Nephron progenitor cell (in vitro differentiated cells): ENCODE results near the gene PHACTR3.

Experiments used
- DNase-seq: peaks from one replicate; pipeline ENCODE4 v3.0.0; 2021
- H3K27ac Mint-ChIP-seq: 2 replicates; pipeline ENCODE4 v1.8.0; 2021; ENCODE audit warnings: mild to moderate bottlenecking, moderate library complexity, mixed read lengths
- H3K27me3 Mint-ChIP-seq: 2 replicates; pipeline ENCODE4 v1.8.0; 2021; ENCODE audit warnings: mild to moderate bottlenecking, low read depth, mixed read lengths; ENCODE audit not compliant: poor library complexity
- H3K36me3 Mint-ChIP-seq: 2 replicates; pipeline ENCODE4 v1.8.0; 2021; ENCODE audit warnings: low read depth, mixed read lengths
- H3K4me1 Mint-ChIP-seq: 2 replicates; pipeline ENCODE4 v1.8.0; 2021; ENCODE audit warnings: mixed read lengths
- H3K4me3 Mint-ChIP-seq: 2 replicates; pipeline ENCODE4 v1.8.0; 2021; ENCODE audit warnings: mild to moderate bottlenecking, moderate library complexity, mixed read lengths
- H3K9me3 Mint-ChIP-seq: 2 replicates; pipeline ENCODE4 v1.8.0; 2021; ENCODE audit warnings: mild to moderate bottlenecking, moderate library complexity, mixed read lengths
- CTCF ChIP-seq: fragments of 200-600 bp; sonication (generic); IDR thresholded peaks from 2 replicates; pipeline ENCODE4 v1.5.0; 2021; ENCODE audit warnings: antibody characterized with exemption

PHACTR3 gene

GRCh38 chr20:59756241-59756640 is 151.9 kb downstream of the PHACTR3 start:
- TF ChIP-seq CTCF: no peak
- DNase-seq: no peak
- H3K36me3 Mint-ChIP-seq: no peaks in the 10 kb centered on the region
- no peak overlapping the region for H3K4me3 Mint-ChIP-seq
- H3K27ac Mint-ChIP-seq: no peak overlapping the region
- no peaks in the 10 kb centered on the region for H3K4me1 Mint-ChIP-seq
- peaks cover 77% of the 10 kb centered on the region for H3K9me3 Mint-ChIP-seq
- peaks cover 31% of the 10 kb centered on the region for H3K27me3 Mint-ChIP-seq

- Mint-ChIP-seq H3K4me3 (no peak overlapping the region), H3K27ac (no peak overlapping the region), H3K27me3 (peaks cover 9% of the 10 kb centered on the region), H3K4me1 (no peaks in the 10 kb centered on the region), H3K9me3 (peaks cover 87% of the 10 kb centered on the region), H3K36me3 (no peaks in the 10 kb centered on the region)
- TF ChIP-seq CTCF: no peak
- no peak for DNase-seq
Observed at GRCh38 chr20:59764037-59764436, 159.7 kb downstream of the PHACTR3 start.

- Mint-ChIP-seq H3K27me3 (peaks cover 9% of the 10 kb centered on the region), H3K4me3 (no peak overlapping the region), H3K4me1 (no peaks in the 10 kb centered on the region), H3K9me3 (peaks cover 89% of the 10 kb centered on the region), H3K27ac (no peak overlapping the region), H3K36me3 (no peaks in the 10 kb centered on the region)
- TF ChIP-seq CTCF: no peak
- DNase-seq: peak; percentile 62
Observed at GRCh38 chr20:59765599-59766177, 161.3 kb downstream of the PHACTR3 start.

- no peaks in the 10 kb centered on the region for H3K4me1 Mint-ChIP-seq
- H3K27ac Mint-ChIP-seq: no peak overlapping the region
- H3K36me3 Mint-ChIP-seq: peaks cover 4% of the 10 kb centered on the region
- TF ChIP-seq CTCF: no peak
- H3K27me3 Mint-ChIP-seq: peaks cover 13% of the 10 kb centered on the region
- no peak overlapping the region for H3K4me3 Mint-ChIP-seq
- H3K9me3 Mint-ChIP-seq: peaks cover 92% of the 10 kb centered on the region
- no peak for DNase-seq
Observed at GRCh38 chr20:59767656-59768055, 163.3 kb downstream of the PHACTR3 start.

- Mint-ChIP-seq H3K36me3 (peaks cover 4% of the 10 kb centered on the region), H3K4me1 (no peaks in the 10 kb centered on the region)
Observed at GRCh38 chr20:59770270-59770669, 165.9 kb downstream of the PHACTR3 start.

More at GRCh38 chr20:59770270-59770669, 165.9 kb downstream of the PHACTR3 start:
- TF ChIP-seq CTCF: no peak
- DNase-seq: no peak
- Mint-ChIP-seq H3K27ac (no peak overlapping the region), H3K27me3 (peaks cover 20% of the 10 kb centered on the region), H3K9me3 (peaks cover 87% of the 10 kb centered on the region), H3K4me3 (no peak overlapping the region)
